ENCODE measurements around the gene SEPTIN2.

The SEPTIN2 gene

DNA sequence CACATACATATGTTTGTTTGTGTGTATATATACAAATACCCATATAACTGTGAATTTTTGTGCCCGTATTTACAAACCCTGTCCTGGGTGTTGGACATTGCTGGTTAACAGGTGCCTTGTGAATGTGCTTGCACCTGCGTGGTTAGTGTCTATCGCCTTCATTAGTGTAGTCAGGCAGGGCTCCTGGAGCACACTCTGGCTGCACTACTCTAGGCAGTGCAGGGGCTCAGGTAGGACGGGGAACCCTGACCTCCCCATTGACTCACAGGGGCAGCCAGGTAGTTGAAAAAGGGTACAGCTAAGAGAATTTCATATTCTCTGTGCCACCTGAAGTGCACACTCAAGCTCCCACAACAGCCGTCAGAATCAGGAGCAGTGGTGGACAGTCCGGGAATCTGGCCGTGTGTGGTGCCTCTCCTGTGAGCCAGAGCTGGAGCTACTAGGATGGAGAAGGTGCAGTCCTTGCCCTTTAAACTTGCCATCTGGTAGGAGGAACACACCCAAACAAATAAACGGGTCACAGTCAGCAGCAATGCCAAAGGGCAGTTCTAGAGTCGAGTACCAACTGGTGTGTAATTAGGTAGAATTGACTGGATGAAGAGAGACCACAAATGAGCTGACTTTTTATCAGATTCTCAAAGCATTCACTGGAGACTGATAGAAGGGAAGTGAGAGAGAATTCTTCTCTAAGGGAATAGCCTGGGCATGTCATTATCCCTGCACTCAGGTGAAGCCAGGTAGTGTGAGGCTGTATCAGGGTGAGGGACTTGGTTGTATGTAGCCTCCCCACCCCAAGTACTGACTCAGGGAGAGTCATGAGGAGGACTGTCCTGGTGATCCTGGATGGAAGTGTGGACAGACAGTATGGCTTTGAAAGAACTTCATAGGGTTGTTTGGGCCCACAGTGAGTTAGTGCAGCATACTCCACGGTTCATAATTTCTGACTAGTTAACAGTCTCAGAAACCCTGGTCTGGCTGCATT lies 84.5 kb downstream of the SEPTIN2 start:
- no peak for DNase-seq
- H3K9me3 ChIP-seq (ENCODE audit: severe bottlenecking) = no peaks in the 10 kb centered on the region
- H3K27me3 ChIP-seq (ENCODE audit: insufficient read depth, low read depth, severe bottlenecking) = no peaks in the 10 kb centered on the region
- TF ChIP-seq, protein P1, sequence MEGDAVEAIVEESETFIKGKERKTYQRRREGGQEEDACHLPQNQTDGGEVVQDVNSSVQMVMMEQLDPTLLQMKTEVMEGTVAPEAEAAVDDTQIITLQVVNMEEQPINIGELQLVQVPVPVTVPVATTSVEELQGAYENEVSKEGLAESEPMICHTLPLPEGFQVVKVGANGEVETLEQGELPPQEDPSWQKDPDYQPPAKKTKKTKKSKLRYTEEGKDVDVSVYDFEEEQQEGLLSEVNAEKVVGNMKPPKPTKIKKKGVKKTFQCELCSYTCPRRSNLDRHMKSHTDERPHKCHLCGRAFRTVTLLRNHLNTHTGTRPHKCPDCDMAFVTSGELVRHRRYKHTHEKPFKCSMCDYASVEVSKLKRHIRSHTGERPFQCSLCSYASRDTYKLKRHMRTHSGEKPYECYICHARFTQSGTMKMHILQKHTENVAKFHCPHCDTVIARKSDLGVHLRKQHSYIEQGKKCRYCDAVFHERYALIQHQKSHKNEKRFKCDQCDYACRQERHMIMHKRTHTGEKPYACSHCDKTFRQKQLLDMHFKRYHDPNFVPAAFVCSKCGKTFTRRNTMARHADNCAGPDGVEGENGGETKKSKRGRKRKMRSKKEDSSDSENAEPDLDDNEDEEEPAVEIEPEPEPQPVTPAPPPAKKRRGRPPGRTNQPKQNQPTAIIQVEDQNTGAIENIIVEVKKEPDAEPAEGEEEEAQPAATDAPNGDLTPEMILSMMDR (IDR thresholded peaks at IDR 0.05; ENCODE audit: low read depth, low read length) = no peak
- peaks cover 21% of the 10 kb centered on the region for H3K36me3 ChIP-seq
- no peak overlapping the region for H3K27ac ChIP-seq
- H3K4me3 ChIP-seq (ENCODE audit: low read depth, low read length) = no peak overlapping the region
